Omental fat pad (tissue), 4 donors: ENCODE data around the gene LENG9. TPM values are rescaled to one million over a fixed set of nuclear protein-coding genes. Genes with fewer than 3 reads are reported as not detected.

Source experiments
- ATAC-seq: fragments of 150-250 bp; one replicate; pipeline ENCODE4 v1.9.1; 2016; ENCODE audit warnings: mild to moderate bottlenecking, moderate library complexity; ENCODE audit not compliant: low FRiP score
- DNase-seq: peaks from one replicate; pipeline ENCODE4 v3.0.0-alpha.2; 2019; ENCODE audit warnings: low spot score
- total RNA-seq, 4 donors: library from RNA; depleted of rRNA; stranded (reverse); fragments of >200 nt; gene quantifications; one replicate each; pipeline ENCODE4 v1.1.0, GENCODE V29; 2016
- TF ChIP-seq, protein P1 (sequence below), 3 donors: fragments of 450-650 bp; IDR thresholded peaks; one replicate each; pipeline ENCODE4 v1.5.1; 2016 to 2017; ENCODE audit warnings: antibody characterized with exemption in 3 of 3, mild to moderate bottlenecking in 3 of 3, moderate library complexity in 2 of 3

LENG9 gene
- total RNA-seq, 4 donors from 2014 or later, result 6.6 to 9.1 (median 7.8) TPM

DNA sequence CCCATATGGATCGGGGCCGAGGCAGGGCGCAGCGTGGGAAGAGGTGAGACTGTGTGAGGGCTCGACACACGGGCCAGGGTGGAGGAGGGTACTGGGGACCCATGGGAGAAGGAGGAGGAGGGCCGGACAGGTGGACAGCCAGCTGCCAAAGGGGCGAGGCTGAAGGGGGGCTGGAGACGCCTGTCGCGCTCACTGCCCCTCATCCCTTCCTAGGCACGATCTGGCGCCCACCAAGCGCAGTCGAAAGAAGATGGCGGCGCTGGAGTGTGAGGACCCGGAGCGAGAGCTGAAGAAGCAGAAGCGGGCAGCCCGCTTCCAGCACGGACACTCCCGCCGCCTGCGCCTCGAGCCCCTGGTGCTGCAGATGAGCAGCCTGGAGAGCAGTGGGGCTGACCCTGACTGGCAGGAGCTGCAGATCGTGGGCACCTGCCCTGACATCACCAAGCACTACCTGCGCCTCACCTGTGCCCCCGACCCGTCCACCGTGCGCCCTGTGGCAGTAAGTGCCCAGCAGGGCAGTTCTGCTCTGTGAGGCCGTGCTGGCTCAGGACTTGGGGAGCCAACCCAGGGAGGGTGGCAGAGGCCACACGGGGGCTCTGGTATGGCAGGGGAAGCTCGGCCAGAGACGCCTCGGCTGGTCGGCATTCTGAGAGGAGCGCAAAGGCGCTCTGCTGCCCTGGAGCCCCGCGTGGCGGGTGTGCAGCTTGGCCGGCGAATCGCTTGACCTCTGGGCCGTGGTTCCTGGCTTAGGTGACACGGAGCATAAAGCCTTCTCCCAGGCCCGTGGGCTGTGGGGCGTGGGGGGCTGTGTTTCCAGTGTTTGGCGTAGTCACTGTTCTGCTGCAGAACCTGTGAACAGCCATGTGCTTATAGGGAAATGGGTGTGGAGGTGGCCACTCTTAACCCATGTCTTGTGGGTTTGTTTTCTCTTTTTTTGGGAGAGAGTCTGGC is 6.9 kb downstream of the LENG9 start:
- no peak for ATAC-seq
- DNase-seq, result no peak
- TF ChIP-seq, protein P1, sequence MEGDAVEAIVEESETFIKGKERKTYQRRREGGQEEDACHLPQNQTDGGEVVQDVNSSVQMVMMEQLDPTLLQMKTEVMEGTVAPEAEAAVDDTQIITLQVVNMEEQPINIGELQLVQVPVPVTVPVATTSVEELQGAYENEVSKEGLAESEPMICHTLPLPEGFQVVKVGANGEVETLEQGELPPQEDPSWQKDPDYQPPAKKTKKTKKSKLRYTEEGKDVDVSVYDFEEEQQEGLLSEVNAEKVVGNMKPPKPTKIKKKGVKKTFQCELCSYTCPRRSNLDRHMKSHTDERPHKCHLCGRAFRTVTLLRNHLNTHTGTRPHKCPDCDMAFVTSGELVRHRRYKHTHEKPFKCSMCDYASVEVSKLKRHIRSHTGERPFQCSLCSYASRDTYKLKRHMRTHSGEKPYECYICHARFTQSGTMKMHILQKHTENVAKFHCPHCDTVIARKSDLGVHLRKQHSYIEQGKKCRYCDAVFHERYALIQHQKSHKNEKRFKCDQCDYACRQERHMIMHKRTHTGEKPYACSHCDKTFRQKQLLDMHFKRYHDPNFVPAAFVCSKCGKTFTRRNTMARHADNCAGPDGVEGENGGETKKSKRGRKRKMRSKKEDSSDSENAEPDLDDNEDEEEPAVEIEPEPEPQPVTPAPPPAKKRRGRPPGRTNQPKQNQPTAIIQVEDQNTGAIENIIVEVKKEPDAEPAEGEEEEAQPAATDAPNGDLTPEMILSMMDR (IDR thresholded peaks at IDR 0.05), result no peak

DNA sequence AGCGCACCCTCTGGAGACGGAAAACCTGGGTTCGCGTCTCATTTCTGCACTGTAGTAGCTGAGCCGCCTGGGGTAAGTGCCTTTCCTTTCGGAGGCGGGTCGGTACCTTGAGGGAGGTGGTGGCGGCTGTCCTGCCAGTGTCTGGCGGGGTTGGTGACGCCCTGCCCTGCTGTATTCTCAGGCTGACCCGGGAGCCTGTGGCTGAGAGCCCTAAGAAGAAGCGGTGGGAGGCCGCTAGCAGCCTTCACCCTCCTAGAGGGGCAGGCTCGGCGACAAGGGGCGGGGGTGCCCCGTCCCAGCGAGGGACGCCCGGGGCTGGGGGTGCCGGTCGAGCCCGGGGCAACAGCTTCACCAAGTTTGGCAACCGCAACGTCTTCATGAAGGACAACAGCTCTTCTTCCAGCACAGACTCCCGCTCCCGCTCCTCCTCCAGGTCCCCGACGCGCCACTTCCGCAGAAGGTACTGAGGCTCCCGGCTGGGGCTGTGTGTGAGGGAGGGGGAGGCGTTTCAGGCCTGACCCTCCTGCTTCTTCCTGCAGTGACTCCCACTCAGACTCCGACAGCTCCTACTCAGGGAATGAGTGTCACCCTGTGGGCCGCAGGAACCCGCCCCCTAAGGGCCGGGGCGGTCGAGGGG is 7.7 kb downstream of the LENG9 start:
- TF ChIP-seq, protein P1 (IDR thresholded peaks at IDR 0.05), result no peak
- ATAC-seq (no peak), DNase-seq (no peak)

DNA sequence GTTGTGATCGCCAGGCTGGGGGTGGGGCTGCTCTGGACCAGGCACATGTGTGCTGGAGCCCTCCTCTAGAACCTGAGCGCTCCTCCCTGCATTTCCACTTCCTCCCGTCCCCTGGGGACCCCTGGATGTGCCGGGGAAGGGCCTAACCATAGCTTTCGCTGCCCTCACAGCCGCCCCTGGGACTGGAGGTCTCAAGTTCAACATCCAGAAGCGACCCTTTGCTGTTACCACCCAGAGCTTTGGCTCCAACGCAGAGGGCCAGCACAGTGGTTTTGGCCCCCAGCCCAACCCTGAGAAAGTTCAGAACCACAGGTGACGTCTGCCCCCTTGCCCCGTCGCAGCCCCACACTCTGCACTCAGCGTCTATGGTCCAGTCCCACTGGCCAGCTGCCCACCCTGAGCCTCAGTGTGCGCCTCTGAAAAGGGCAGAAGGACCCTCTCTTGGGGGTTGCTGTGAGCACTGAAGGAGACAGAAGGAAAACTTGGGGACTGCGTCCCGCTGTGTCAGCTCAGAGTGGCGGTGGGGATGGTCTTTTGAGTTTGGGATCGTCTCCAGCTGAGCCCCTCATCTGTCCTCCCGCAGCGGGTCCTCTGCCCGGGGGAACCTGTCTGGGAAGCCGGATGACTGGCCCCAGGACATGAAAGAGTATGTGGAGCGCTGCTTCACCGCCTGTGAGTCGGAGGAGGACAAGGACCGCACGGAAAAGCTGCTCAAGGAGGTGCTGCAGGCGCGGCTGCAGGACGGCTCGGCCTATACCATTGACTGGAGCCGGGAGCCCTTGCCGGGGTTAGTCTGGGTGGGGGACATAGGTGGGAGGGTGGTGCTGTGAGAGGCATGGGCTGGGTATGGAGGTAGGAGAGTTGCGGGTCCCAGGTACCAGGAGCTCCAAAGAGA is 8.6 kb downstream of the LENG9 start:
- ATAC-seq, result no peak
- TF ChIP-seq, protein P1 (IDR thresholded peaks at IDR 0.05), result no peak
- no peak for DNase-seq

DNA sequence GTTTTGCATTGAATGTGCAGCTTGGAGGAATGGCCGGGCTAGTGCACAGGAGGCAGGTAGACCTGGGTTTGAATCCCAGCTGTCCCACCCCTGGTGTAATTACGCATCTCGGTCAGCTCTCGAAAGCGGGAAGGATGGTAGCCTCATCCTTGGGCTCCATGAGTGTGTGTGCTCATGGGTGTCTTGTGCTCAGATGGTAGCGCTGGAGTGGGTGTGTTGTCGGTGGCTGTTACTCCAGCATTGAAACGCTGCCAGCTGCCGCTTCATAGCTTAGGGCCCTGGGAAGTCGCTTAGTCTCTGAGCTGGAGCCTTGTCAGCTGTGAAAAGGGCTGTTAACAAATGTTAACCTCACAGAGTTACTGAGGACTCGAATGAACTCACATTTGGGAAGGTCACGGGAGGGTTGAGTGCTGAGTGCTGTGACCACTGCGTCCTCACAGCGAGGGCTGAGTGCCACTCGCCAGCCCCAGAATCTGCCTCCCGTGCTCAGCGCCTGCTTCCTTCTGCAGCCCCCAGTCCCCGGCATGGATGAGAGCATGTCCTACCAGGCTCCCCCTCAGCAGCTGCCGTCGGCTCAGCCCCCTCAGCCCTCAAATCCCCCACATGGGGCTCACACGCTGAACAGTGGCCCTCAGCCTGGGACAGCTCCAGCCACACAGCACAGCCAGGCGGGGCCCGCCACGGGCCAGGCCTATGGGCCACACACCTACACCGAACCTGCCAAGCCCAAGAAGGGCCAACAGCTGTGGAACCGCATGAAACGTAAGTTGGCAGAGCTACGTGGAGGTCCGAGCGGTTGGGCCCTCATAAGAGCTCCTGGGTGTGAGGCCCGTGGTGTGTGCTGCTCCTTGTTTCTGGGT is 9.4 kb downstream of the LENG9 start:
- TF ChIP-seq, protein P1 (IDR thresholded peaks at IDR 0.05), result no peak
- DNase-seq (no peak), ATAC-seq (no peak)

DNA sequence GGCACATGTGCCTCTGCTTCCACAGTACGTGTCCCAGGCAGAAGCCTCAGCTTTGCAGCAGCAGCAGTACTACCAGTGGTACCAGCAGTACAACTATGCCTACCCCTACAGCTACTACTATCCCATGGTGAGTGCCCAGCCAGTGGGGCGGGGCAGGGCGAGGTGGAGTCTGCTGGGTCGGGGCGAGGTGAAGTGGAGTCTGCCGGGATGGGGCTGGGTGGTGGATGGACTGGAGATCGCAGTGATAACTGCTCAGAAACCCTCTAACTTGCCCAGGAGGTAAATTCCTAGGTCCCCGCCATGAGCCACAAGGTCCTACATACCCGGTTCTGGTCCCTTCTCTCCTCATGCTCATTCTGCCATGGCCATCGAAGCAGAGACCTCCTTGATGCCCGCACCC is 11.0 kb downstream of the LENG9 start:
- DNase-seq (no peak), ATAC-seq (no peak)
- TF ChIP-seq, protein P1 (IDR thresholded peaks at IDR 0.05), result no peak

DNA sequence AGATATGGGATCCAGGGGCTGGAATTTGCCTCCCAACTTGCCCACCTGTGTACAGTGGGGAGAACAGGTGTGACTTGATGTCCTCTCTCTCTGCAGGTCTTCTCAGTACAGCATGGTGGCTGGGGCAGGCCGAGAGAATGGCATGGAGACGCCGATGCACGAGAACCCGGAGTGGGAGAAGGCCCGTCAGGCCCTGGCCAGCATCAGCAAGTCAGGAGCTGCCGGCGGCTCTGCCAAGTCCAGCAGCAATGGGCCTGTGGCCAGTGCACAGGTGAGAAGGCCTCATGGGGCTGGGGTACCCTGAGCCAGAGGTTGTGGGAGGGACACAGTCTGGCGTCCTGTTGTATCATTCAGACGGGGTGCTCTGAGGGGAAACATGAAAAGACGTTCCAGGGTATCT is 11.6 kb downstream of the LENG9 start:
- TF ChIP-seq, protein P1 (IDR thresholded peaks at IDR 0.05), result no peak
- DNase-seq (no peak), ATAC-seq (no peak)
